ENCODE measurements around the gene GLIPR1L2. TPM values are rescaled to one million over a fixed set of nuclear protein-coding genes. Genes with fewer than 3 reads are reported as not detected.

GLIPR1L2 gene
- total and polyA plus RNA-seq, 2 experiments from 2014 or later: 0.08 TPM; not detected in 1

DNA sequence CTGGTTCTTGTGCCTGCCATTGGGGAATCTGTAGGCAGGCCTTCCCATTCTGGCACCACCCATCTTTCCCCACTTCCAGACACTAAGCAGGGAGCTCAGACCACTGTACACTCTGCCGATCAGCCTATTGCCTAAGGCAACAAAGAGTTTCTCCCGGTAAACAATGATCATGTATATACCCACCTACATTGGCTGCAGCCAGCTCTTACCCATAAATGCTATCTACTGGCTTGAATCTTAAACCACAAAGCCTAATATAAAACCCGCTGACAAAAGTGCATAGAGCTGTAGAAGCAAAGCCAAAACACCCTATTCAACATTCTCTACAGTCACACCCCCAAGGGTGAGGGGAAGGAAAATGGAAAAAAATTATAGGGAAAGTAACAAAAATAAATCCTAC lies 68.9 kb downstream of the GLIPR1L2 start:
- Histone ChIP-seq H3K4me3 (no peak overlapping the region), H3K27me3 (ENCODE audit: insufficient read depth) (no peaks in the 10 kb centered on the region), H3K4me1 (ENCODE audit: insufficient read depth) (no peaks in the 10 kb centered on the region), H3K79me2 (replicated peaks; ENCODE audit: insufficient read depth) (no peaks in the 10 kb centered on the region), H3K36me3 (ENCODE audit: insufficient read depth) (peaks cover 15% of the 10 kb centered on the region; the same call in 1 of the 2 replicates), H3K4me2 (no peak overlapping the region), H4K20me1 (replicated peaks; ENCODE audit: insufficient read depth) (no peaks in the 10 kb centered on the region), H3F3A (replicated peaks; ENCODE audit: low read depth) (no peaks in the 10 kb centered on the region), H3K9me2 (ENCODE audit: insufficient read depth) (peaks cover under 1% of the 10 kb centered on the region; the same call in 1 of the 2 replicates), H3K27ac (ENCODE audit: low read depth) (no peak overlapping the region), H2AFZ (no peak overlapping the region)
- H3K4me3 Mint-ChIP-seq: no peak overlapping the region
- H3K4me1 Mint-ChIP-seq: no peaks in the 10 kb centered on the region; the same call in 2 of the 3 replicates
- no peaks in the 10 kb centered on the region for H3K27me3 Mint-ChIP-seq (ENCODE audit: insufficient read depth, low read depth, poor library complexity)
- no peak for TF ChIP-seq ZNF331 (CRISPR knock-in tag; IDR thresholded peaks at IDR 0.05; ENCODE audit: low read depth)
- no peak for TF ChIP-seq STAT1 (IDR thresholded peaks at IDR 0.05; ENCODE audit: unreplicated experiment)
- TF ChIP-seq EZH2 (IDR thresholded peaks at IDR 0.05; ENCODE audit: low read depth, unreplicated experiment): no peak
- TF ChIP-seq ETS1 (IDR thresholded peaks at IDR 0.05): no peak
- TF ChIP-seq CTCF (conservative IDR thresholded peaks at IDR 0.05; ENCODE audit: low read depth in 2 of 2): no peak
- no peak for TF ChIP-seq JUNB (IDR thresholded peaks at IDR 0.05; ENCODE audit: unreplicated experiment)
- no peak for TF ChIP-seq ZNF114 (CRISPR knock-in tag; IDR thresholded peaks at IDR 0.05)
- no peak for TF ChIP-seq NANOG (IDR thresholded peaks at IDR 0.05; ENCODE audit: borderline replicate concordance)
- peaks cover 30% of the 10 kb centered on the region for H3K36me3 Mint-ChIP-seq (ENCODE audit: low read depth)
- no peak for ATAC-seq
- no peak overlapping the region for H3K27ac Mint-ChIP-seq
- peaks cover 33% of the 10 kb centered on the region for H3K9me3 Mint-ChIP-seq
- no peak for DNase-seq (ENCODE audit: low spot score)

GRCh38 chr12:75460204-75460603 lies 69.3 kb downstream of the GLIPR1L2 start:
- Mint-ChIP-seq H3K36me3 (ENCODE audit: low read depth) (peaks cover 30% of the 10 kb centered on the region), H3K27ac (no peak overlapping the region), H3K27me3 (ENCODE audit: insufficient read depth, low read depth, poor library complexity) (no peaks in the 10 kb centered on the region), H3K9me3 (peaks cover 33% of the 10 kb centered on the region), H3K4me1 (no peaks in the 10 kb centered on the region; the same call in 2 of the 3 replicates), H3K4me3 (no peak overlapping the region)
- Histone ChIP-seq H3K27me3 (ENCODE audit: insufficient read depth) (no peaks in the 10 kb centered on the region), H3K27ac (ENCODE audit: low read depth) (no peak overlapping the region), H3K4me2 (no peak overlapping the region), H3K9me2 (ENCODE audit: insufficient read depth) (peaks cover 3% of the 10 kb centered on the region; the same call in 1 of the 2 replicates), H3K4me3 (no peak overlapping the region), H2AFZ (no peak overlapping the region), H4K20me1 (replicated peaks; ENCODE audit: insufficient read depth) (no peaks in the 10 kb centered on the region), H3F3A (replicated peaks; ENCODE audit: low read depth) (no peaks in the 10 kb centered on the region), H3K4me1 (ENCODE audit: insufficient read depth) (no peaks in the 10 kb centered on the region), H3K36me3 (ENCODE audit: insufficient read depth) (peaks cover 15% of the 10 kb centered on the region; the same call in 1 of the 2 replicates), H3K79me2 (replicated peaks; ENCODE audit: insufficient read depth) (no peaks in the 10 kb centered on the region)
- DNase-seq (ENCODE audit: low spot score) (no peak), ATAC-seq (no peak)
- TF ChIP-seq STAT1 (IDR thresholded peaks at IDR 0.05; ENCODE audit: unreplicated experiment) (no peak), ZNF114 (CRISPR knock-in tag; IDR thresholded peaks at IDR 0.05) (no peak), ZNF331 (CRISPR knock-in tag; IDR thresholded peaks at IDR 0.05; ENCODE audit: low read depth) (no peak), CREB1 (CRISPR knock-in tag; IDR thresholded peaks at IDR 0.05; ENCODE audit: low read depth) (no peak), ETS1 (IDR thresholded peaks at IDR 0.05) (no peak), POLR2AphosphoS5 (IDR thresholded peaks at IDR 0.05; ENCODE audit: low read depth) (no peak), NANOG (IDR thresholded peaks at IDR 0.05; ENCODE audit: borderline replicate concordance) (no peak), EZH2 (IDR thresholded peaks at IDR 0.05; ENCODE audit: low read depth, unreplicated experiment) (no peak), JUNB (IDR thresholded peaks at IDR 0.05; ENCODE audit: unreplicated experiment) (no peak), CTCF (conservative IDR thresholded peaks at IDR 0.05; ENCODE audit: low read depth in 2 of 2) (no peak)
- TF ChIP-seq, protein P1, sequence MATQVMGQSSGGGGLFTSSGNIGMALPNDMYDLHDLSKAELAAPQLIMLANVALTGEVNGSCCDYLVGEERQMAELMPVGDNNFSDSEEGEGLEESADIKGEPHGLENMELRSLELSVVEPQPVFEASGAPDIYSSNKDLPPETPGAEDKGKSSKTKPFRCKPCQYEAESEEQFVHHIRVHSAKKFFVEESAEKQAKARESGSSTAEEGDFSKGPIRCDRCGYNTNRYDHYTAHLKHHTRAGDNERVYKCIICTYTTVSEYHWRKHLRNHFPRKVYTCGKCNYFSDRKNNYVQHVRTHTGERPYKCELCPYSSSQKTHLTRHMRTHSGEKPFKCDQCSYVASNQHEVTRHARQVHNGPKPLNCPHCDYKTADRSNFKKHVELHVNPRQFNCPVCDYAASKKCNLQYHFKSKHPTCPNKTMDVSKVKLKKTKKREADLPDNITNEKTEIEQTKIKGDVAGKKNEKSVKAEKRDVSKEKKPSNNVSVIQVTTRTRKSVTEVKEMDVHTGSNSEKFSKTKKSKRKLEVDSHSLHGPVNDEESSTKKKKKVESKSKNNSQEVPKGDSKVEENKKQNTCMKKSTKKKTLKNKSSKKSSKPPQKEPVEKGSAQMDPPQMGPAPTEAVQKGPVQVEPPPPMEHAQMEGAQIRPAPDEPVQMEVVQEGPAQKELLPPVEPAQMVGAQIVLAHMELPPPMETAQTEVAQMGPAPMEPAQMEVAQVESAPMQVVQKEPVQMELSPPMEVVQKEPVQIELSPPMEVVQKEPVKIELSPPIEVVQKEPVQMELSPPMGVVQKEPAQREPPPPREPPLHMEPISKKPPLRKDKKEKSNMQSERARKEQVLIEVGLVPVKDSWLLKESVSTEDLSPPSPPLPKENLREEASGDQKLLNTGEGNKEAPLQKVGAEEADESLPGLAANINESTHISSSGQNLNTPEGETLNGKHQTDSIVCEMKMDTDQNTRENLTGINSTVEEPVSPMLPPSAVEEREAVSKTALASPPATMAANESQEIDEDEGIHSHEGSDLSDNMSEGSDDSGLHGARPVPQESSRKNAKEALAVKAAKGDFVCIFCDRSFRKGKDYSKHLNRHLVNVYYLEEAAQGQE (IDR thresholded peaks at IDR 0.05; ENCODE audit: unreplicated experiment): no peak

All from GM23338 (cell line).